Panc1 (cell line): ENCODE measurements around the gene CPA5. TPM values are rescaled to one million over a fixed set of nuclear protein-coding genes. Genes with fewer than 3 reads are reported as not detected.

Source experiments
- ATAC-seq: fragments of 200-7000 bp; cut with Tn5 transposase; 2 replicates; pipeline ENCODE4 v1.9.1; 2020; ENCODE audit warnings: mild to moderate bottlenecking, moderate library complexity
- BruUV-seq: library from RNA; stranded (reverse); fragments of 400-500 nt; replicated peaks from 2 replicates; lab custom pipeline; 2021; lab: Mats Ljungman, UMichigan
- CTCF ChIA-PET: fragments of 300-600 bp; sonication (Branson Sonifier 250); formaldehyde crosslinking; loops from one replicate; lab custom pipeline; 2022; ENCODE audit warnings: antibody characterized with exemption; lab: Charles Lee
- POLR2A ChIA-PET: fragments of 300-600 bp; sonication (Branson Sonifier 250); formaldehyde crosslinking; loops from one replicate; lab custom pipeline; 2022; ENCODE audit warnings: antibody characterized with exemption; lab: Charles Lee
- DNase-seq: peaks from one replicate; pipeline ENCODE4 v3.0.0-alpha.2; 2010; ENCODE audit warnings: low read depth, low spot score
- H3K27ac ChIP-seq: 2 replicates; pipeline ENCODE4 v1.5.1; 2011; ENCODE audit warnings: mild to moderate bottlenecking, low read length, inconsistent platforms
- H3K27me3 ChIP-seq: fragments of 200-500 bp; sonication (Bioruptor generic); 2 replicates; pipeline ENCODE4 v1.6.0; 2014; ENCODE audit warnings: low read length, inconsistent platforms; ENCODE audit not compliant: control insufficient read depth, insufficient read depth
- H3K36me3 ChIP-seq: fragments of 200-500 bp; sonication (Bioruptor generic); 2 replicates; pipeline ENCODE4 v1.5.1; 2014; ENCODE audit warnings: inconsistent platforms, mild to moderate bottlenecking, low read length, moderate library complexity; ENCODE audit not compliant: control insufficient read depth, insufficient read depth
- H3K4me1 ChIP-seq: 2 replicates; pipeline ENCODE4 v1.5.1; 2011; ENCODE audit warnings: inconsistent platforms, mild to moderate bottlenecking, low read length, moderate library complexity; ENCODE audit not compliant: control insufficient read depth, insufficient read depth
- H3K4me3 ChIP-seq, 2 experiments: 2 replicates each; pipeline ENCODE4 v1.5.1; 2011 to 2012; ENCODE audit warnings: low read depth in 2 of 2, low read length in 2 of 2, mild to moderate bottlenecking in 2 of 2, inconsistent platforms in 1 of 2, moderate library complexity in 1 of 2
- H3K9me3 ChIP-seq: fragments of 200-500 bp; sonication (Bioruptor generic); 2 replicates; pipeline ENCODE4 v1.5.1; 2014; ENCODE audit warnings: low read depth, mild to moderate bottlenecking, inconsistent platforms, low read length, moderate library complexity; ENCODE audit not compliant: control insufficient read depth, insufficient read depth
- CTCF ChIP-seq: fragments of 450-650 bp; IDR thresholded peaks from 2 replicates; pipeline ENCODE4 v1.5.1; 2017; ENCODE audit warnings: mild to moderate bottlenecking
- POLR2AphosphoS5 ChIP-seq: IDR thresholded peaks from 2 replicates; pipeline ENCODE4 v1.6.1; 2012; ENCODE audit warnings: mild to moderate bottlenecking, low read depth, low read length, moderate library complexity
- REST ChIP-seq, 2 experiments: IDR thresholded peaks; 2 replicates each; pipeline ENCODE4 v1.6.1; 2011 to 2012; ENCODE audit warnings: low read depth in 2 of 2, control low read depth in 1 of 2, low read length in 1 of 2, mild to moderate bottlenecking in 1 of 2, moderate library complexity in 1 of 2; ENCODE audit not compliant: insufficient read depth in 1 of 2
- SIN3A ChIP-seq: IDR thresholded peaks from 2 replicates; pipeline ENCODE4 v1.6.1; 2012; ENCODE audit warnings: low read depth, mild to moderate bottlenecking, low read length, moderate library complexity, borderline replicate concordance; ENCODE audit not compliant: insufficient read depth
- TCF7L2 ChIP-seq: IDR thresholded peaks from 2 replicates; pipeline ENCODE4 v1.6.1; 2011; ENCODE audit warnings: mild to moderate bottlenecking, low read depth, low read length, inconsistent platforms
- in situ Hi-C: cut with HindIII; loops from 2 replicates; pipeline ENCODE4 v1.10.0; 2016; ENCODE audit warnings: low sequenced_read_pairs, low pct_unique_long_range_greater_than_20kb
- intact Hi-C: fragments of 100-400 bp; cut with micrococcal nuclease; formaldehyde crosslinking; loops from one replicate; pipeline ENCODE4 v1.10.0; 2022; ENCODE audit not compliant: unreplicated experiment
- total RNA-seq: library from RNA; stranded (reverse); gene quantifications from one replicate; pipeline ENCODE4 v1.2.1, GENCODE V29; 2021; ENCODE audit not compliant: unreplicated experiment

The CPA5 gene
- total RNA-seq, 1 experiment from 2014 or later = not detected

GRCh38 chr7:130332259-130333053 lies 12.2 kb upstream of the CPA5 start:
- POLR2A ChIA-PET = no interaction called here
- TF ChIP-seq CTCF (no peak), TCF7L2 (no peak)
- in situ Hi-C loops = no loop called here
- ATAC-seq = no peak
- Histone ChIP-seq H3K4me3 (no peak overlapping the region), H3K27me3 (no peaks in the 10 kb centered on the region), H3K36me3 (no peaks in the 10 kb centered on the region), H3K27ac (no peak overlapping the region), H3K4me1 (no peaks in the 10 kb centered on the region), H3K9me3 (no peaks in the 10 kb centered on the region)
- no peak for DNase-seq
- CTCF ChIA-PET = no interaction called here
- intact Hi-C loops = no loop called here
- BruUV-seq = no TSS peak

GRCh38 chr7:130333832-130334231 lies 10.8 kb upstream of the CPA5 start:
- POLR2A ChIA-PET = no interaction called here
- Histone ChIP-seq H3K27me3 (no peaks in the 10 kb centered on the region), H3K4me1 (no peaks in the 10 kb centered on the region), H3K27ac (no peak overlapping the region), H3K9me3 (no peaks in the 10 kb centered on the region), H3K4me3 (no peak overlapping the region), H3K36me3 (no peaks in the 10 kb centered on the region)
- intact Hi-C loops = no loop called here
- no TSS peak for BruUV-seq
- in situ Hi-C loops = no loop called here
- no peak for DNase-seq
- no peak for TF ChIP-seq TCF7L2
- no peak for TF ChIP-seq CTCF
- no peak for TF ChIP-seq POLR2AphosphoS5
- no peak for TF ChIP-seq SIN3A
- TF ChIP-seq REST (IDR thresholded peaks at IDR 0.05; ENCODE audit: insufficient read depth in 1 of 2, low read depth in 2 of 2, low read length in 1 of 2) = no peak
- CTCF ChIA-PET = no interaction called here
- no peak for ATAC-seq
